UCSD-AML1 (cell line): ENCODE data around the gene ZFY.

Experiments
- DNase-seq: peaks from one replicate; lab custom pipeline; 2025; ENCODE audit not compliant: unreplicated experiment; lab: John Stamatoyannopoulos, UW

ZFY gene

GRCh38 chrY:2934861-2935715, at the start of gene ZFY:
Gene ZFY (plus strand): TSS chrY:2935381. CDS start chrY:2953937, 18,556 bp downstream.
- no peak for DNase-seq

- no peak for DNase-seq
Measured at GRCh38 chrY:2885880-2886279, 49.3 kb upstream of the ZFY start.

- DNase-seq: no peak
Measured at GRCh38 chrY:2887386-2887785, 47.8 kb upstream of the ZFY start.

GRCh38 chrY:2887955-2888354, 47.2 kb upstream of the ZFY start:
- DNase-seq: no peak

- DNase-seq: no peak
Measured at GRCh38 chrY:2893471-2893870, 41.7 kb upstream of the ZFY start.

GRCh38 chrY:2896050-2896449, 39.1 kb upstream of the ZFY start:
- DNase-seq: no peak

GRCh38 chrY:2907356-2907755, 27.8 kb upstream of the ZFY start:
- no peak for DNase-seq

GRCh38 chrY:2913066-2913815, 21.9 kb upstream of the ZFY start:
- DNase-seq: no peak

GRCh38 chrY:2934078-2934477, 1.1 kb upstream of the ZFY start:
- no peak for DNase-seq

- DNase-seq: no peak
Measured at GRCh38 chrY:2935716-2936435, 695 bp downstream of the ZFY start.

GRCh38 chrY:2936436-2936750, 1.2 kb downstream of the ZFY start:
- DNase-seq: no peak

GRCh38 chrY:2937149-2937548, 2.0 kb downstream of the ZFY start:
- no peak for DNase-seq

GRCh38 chrY:2949590-2950252, 14.5 kb downstream of the ZFY start:
- no peak for DNase-seq

- no peak for DNase-seq
Measured at GRCh38 chrY:2950655-2951054, 15.5 kb downstream of the ZFY start.

GRCh38 chrY:2952912-2953311, 17.7 kb downstream of the ZFY start:
- no peak for DNase-seq

GRCh38 chrY:2954735-2955134, 19.6 kb downstream of the ZFY start:
- no peak for DNase-seq

- DNase-seq: no peak
Measured at GRCh38 chrY:2955561-2955960, 20.4 kb downstream of the ZFY start.

GRCh38 chrY:2962061-2962460, 26.9 kb downstream of the ZFY start:
- no peak for DNase-seq

- DNase-seq: no peak
Measured at GRCh38 chrY:2964814-2965213, 29.6 kb downstream of the ZFY start.

- no peak for DNase-seq
Measured at GRCh38 chrY:2965629-2966028, 30.4 kb downstream of the ZFY start.

GRCh38 chrY:2969561-2969960, 34.4 kb downstream of the ZFY start:
- DNase-seq: no peak
